ENCODE measurements around the gene GTPBP3.

GRCh38 chr19:17347361-17347760, 10.0 kb downstream of the GTPBP3 start:
- TF ChIP-seq EZH2 (IDR thresholded peaks at IDR 0.05) (no peak), POLR2AphosphoS5 (IDR thresholded peaks at IDR 0.05; ENCODE audit: borderline replicate concordance, low read depth, low read length) (no peak), FOXP2 (optimal IDR thresholded peaks at IDR 0.05; ENCODE audit: control extremely low read depth, extremely low read length, insufficient read depth) (no peak)
